GM12892 (cell line): ENCODE measurements around the gene TSPAN15.
"Not testable (repeated sequence)": the region's sequence is repeated elsewhere in the genome, so short reads cannot be mapped to it uniquely, and the experiment has no call there.

Experiments
- DNase-seq: peaks from one replicate; pipeline ENCODE4 v3.0.0; 2011; ENCODE audit not compliant: insufficient read length
- FAIRE-seq: peaks from 2 replicates; lab custom pipeline; 2011; peaks lifted over from hg19 to GRCh38; lab: Jason Lieb, UNC
- POLR2A ChIP-seq: IDR thresholded peaks from 2 replicates; pipeline ENCODE4 v1.6.1; 2011; ENCODE audit warnings: low read depth, low read length, control low read depth
- POLR2AphosphoS5 ChIP-seq: IDR thresholded peaks from 2 replicates; pipeline ENCODE4 v1.6.1; 2011; ENCODE audit warnings: low read depth, low read length, control low read depth
- TAF1 ChIP-seq: IDR thresholded peaks from 2 replicates; pipeline ENCODE4 v1.6.1; 2011; ENCODE audit warnings: low read depth, mild to moderate bottlenecking, control low read depth, low read length, borderline replicate concordance

TSPAN15 gene

GRCh38 chr10:69486922-69487730, 35.9 kb downstream of the TSPAN15 start:
- TF ChIP-seq TAF1 (no peak), POLR2AphosphoS5 (no peak), POLR2A (no peak)
- FAIRE-seq, result no peak
- DNase-seq, result no peak

- not testable (repeated sequence) for FAIRE-seq
Observed at GRCh38 chr10:69488149-69488844, 37.0 kb downstream of the TSPAN15 start.

GRCh38 chr10:69488856-69489255, 37.6 kb downstream of the TSPAN15 start:
- not testable (repeated sequence) for FAIRE-seq

More at GRCh38 chr10:69488149-69488844, 37.0 kb downstream of the TSPAN15 start:
- not testable (repeated sequence) for DNase-seq

GRCh38 chr10:69489506-69490090, 38.3 kb downstream of the TSPAN15 start:
- TF ChIP-seq POLR2A (no peak), POLR2AphosphoS5 (no peak), TAF1 (no peak)
- no peak for DNase-seq
- FAIRE-seq, result no peak

More at GRCh38 chr10:69488856-69489255, 37.6 kb downstream of the TSPAN15 start:
- not testable (repeated sequence) for DNase-seq

- DNase-seq (no peak), FAIRE-seq (no peak)
- TF ChIP-seq POLR2A (no peak), POLR2AphosphoS5 (no peak), TAF1 (no peak)
Observed at GRCh38 chr10:69490876-69491275, 39.6 kb downstream of the TSPAN15 start.

- DNase-seq (no peak), FAIRE-seq (no peak)
- no peak for TF ChIP-seq POLR2AphosphoS5
- TF ChIP-seq TAF1, result no peak
- TF ChIP-seq POLR2A, result no peak
Observed at GRCh38 chr10:69491611-69492010, 40.3 kb downstream of the TSPAN15 start.

GRCh38 chr10:69492091-69492745, 41.0 kb downstream of the TSPAN15 start:
- FAIRE-seq, result no peak
- no peak for TF ChIP-seq POLR2AphosphoS5
- no peak for TF ChIP-seq TAF1
- TF ChIP-seq POLR2A, result no peak
- no peak for DNase-seq

GRCh38 chr10:69492746-69493462, 41.6 kb downstream of the TSPAN15 start:
- DNase-seq (no peak), FAIRE-seq (no peak)
- no peak for TF ChIP-seq POLR2A
- no peak for TF ChIP-seq TAF1
- TF ChIP-seq POLR2AphosphoS5, result no peak

GRCh38 chr10:69494626-69495558, 43.6 kb downstream of the TSPAN15 start:
- no peak for TF ChIP-seq TAF1
- no peak for TF ChIP-seq POLR2A
- no peak for FAIRE-seq
- no peak for DNase-seq

GRCh38 chr10:69495666-69496065, 44.4 kb downstream of the TSPAN15 start:
- no peak for FAIRE-seq
- TF ChIP-seq POLR2AphosphoS5 (no peak), POLR2A (no peak), TAF1 (no peak)
- no peak for DNase-seq
